NCI-H1436 (cell line): ENCODE results near the gene CCDC71.

Experiments
- DNase-seq: peaks from one replicate; lab custom pipeline; 2025; lab: John Stamatoyannopoulos, UW

CCDC71 gene

DNA sequence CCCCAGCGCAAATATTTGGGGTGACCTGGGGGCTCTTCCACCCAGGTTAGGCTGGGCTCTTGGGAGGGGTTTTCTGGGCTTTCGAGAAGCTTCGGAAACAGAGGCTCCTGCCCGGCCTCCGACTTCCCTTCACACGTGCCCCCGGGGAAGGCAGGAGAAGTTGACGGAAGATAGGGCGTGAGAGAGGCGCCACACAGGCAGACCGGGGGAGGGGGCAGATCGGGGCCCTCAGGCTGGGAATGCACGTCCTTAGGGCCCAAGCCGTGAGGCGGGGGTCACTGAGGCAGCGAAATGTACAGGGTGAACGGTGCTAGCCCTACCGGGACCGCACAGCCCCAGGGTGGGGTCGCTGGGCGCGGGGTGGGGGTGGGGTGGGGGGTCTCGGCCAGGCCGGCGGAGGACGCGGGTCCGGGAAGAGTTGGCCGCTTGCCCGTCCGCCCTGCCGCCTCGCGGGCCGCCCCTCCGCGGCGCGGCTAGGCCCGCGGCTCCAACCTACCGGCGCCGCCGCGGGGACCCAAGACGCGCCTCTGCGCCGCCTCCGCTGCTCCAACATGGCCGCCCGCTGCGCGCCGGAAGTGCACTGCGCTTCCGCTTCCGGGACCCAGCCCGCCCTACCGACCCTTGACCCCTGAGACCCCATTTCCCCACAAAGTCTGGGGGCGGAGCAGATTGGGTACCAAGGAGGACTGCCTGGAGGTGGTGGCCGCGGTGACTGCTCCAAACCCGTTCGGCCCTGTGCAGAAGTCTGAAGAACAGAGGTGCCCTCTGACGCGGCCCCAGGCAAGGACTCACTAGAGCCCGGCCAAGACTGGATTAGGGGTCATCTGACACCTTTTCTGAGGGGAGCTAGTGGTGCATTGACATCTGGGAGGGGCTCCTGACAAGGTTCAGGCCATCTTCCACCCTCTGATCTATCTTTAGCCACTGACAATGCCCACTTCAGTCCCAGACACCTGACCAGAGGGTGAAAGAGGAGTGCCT, at the start of gene CCDC71:
Gene CCDC71 (minus strand): TSS at position 561 of the 981 bp plus-strand sequence. CDS start 2,123 bp downstream, outside the sequence.
- peak; percentile 30 for DNase-seq

DNA sequence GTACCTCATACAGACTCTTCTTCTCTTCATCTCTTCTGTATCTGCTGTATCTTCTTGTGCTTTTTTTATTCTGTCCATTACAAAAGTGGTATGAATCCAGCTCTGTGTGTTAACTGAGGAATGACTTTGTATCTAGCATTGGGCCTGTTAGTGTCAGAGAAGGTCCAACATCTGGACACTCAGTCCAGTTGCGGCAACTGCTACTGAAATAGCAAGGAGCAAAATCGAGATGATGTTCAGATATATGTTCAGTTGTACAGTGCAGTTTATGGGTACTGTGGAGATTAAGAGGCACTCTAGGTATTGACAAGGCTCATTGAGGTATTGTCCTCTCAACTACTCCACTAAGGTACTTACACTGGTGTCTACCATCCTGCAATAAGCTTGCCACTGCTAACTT, 47.9 kb upstream of the CCDC71 start:
- no peak for DNase-seq

DNA sequence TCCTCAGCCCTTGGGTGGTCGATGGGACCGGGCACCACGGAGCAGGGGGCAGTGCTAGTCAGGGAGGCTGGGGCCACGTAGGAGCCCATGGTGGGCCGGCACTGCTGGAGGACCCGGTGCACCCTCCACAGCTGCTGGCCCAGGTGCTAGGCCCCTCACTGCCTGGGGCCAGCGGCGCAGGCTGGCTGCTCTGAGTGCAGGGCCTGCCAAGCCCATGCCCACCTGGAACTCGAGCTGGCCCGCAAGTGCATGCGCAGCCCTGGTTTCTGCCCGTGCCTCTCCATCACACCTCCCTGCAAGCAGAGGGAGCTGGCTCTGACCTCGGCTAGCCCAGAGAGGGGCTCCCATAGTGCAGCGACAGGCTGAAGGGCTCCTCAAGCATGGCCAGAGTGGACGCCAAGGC, 47.4 kb upstream of the CCDC71 start:
- no peak for DNase-seq

DNA sequence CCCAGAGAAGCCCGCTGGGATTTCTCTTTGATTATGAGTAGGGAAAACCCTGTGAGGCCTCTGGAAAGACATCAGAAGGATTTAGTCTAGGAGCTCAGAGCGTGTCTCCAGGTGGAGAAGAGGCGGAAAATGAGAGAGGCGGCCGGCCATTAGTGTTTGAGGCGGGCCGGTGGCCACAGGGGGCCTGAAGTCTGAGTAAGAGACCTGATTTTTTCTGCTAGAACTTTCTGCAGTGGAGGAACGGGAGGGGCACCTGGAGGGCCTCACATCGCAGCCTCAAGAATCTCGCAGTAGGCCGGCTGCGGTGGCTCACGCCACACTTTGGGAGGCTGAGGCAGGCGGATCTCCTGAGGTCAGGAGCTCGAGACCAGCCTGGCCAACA, 33.8 kb upstream of the CCDC71 start:
- DNase-seq = no peak

DNA sequence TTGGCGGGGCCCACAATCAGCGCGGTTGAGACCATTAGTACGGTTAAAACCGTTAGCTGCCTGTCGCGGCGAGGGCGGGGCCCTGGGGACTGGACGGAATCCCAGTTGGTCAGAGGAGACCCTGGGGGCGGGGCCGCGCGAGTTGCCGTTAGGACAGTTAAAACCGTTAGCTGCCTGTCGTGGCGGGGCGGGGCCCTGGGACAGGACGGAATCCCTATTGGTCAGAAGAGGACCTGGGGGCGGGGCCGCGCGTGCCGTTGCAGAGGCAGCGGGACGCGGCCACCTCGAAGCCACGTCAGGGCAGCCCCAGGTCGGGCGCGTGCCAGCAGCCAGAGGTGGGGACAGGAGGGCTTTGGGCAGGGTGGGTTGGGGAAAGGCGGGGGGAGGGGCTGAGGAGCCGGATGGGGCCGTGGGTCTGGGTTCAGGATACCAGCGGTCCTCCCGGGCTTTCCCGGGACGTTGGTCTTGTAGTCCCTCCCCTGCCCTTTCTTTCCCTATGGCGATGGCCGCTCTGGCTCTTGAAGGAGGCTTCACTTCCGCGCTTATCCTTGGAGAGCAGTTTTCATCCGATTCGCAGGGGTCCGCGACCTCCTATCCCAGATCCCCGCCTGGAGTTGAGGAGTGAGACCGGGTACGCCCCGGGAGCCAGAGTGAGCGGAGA, 33.2 kb upstream of the CCDC71 start:
- DNase-seq = no peak

DNA sequence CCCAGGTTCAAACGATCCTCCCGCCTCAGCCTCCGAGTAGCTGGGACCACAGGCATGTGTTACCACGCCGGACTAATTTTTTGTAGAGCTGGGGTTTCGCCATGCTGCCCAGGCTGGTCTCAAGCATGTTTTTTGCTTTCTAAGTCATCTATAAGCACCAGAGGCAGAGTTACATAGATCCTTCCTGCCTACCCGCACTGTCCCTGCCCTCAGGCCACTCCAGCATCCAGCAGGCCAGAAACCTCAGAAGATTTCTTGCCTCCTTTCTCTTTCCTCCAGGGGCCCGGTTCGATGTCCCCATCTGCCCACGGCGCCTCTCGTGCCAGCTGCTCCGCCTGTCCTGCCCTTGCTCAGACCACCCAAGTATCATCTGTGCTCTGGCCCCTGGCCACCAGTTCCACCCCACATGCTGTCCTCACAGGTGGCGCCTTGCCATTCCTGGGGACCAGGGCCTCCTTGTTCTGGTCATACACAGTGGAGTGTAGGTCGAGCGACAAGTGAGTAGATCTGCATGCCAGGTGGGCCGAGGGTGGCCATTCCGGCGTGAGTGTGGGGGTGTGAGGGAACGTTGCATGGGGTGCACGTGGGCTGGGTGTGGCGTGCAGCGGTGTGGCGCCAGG, 32.6 kb upstream of the CCDC71 start:
- DNase-seq = no peak

DNA sequence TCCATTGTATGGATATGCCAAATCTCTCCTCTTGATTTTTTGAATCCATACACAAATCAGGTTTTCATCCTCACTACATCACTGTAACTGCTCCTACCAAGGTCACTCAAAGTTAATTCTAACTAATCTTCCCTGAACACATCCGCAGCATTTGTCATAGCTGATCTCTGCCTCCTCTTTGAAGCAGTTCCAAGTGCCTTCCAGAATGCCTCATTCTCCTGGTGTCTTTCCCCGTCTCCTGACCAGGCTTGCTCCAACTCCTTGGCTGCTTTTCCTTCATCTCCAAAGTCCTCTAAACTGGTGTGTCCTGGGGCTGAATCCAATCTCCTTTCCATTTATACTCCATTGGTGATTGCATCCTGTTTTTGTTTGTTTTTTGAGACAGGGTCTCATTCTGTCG, 32.0 kb upstream of the CCDC71 start:
- DNase-seq = no peak

DNA sequence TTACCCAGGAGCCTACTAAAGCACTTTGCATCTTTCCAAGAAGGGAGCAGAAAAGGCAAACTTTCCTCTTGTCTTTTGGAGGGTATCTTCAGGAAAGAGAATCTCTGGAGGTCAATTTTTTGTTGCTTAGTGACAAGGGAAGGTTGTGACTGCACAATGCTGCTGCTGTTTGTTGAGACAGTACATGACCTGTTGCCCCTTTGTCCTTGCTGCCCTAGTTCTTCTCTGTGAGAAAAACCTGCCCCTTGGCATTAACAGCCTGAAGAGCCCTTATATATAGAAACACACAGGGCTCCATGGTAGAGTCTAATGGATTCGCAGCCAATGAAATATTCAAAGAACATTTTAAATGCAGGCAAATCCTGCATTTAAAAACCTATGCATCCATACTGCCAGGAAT, 25.6 kb upstream of the CCDC71 start:
- DNase-seq = no peak

DNA sequence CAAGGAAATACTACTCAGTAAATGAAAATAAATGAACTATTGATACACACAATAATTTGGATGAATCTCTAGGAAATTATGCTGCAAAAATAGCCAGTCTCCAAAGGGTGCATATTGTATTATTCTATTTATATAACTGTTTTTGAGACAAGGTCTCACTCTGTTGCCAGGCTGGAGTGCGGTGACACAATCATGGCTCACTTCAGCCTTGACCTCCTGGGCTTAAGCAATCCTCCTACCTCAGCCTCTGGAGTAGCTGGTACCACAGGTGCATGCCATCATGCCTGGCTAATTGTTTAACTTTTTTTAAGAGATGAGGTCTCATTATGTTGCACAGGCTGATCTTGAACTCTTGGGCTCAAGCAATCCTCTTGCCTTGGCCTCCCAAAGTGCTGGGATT, 17.7 kb upstream of the CCDC71 start:
- no peak for DNase-seq

DNA sequence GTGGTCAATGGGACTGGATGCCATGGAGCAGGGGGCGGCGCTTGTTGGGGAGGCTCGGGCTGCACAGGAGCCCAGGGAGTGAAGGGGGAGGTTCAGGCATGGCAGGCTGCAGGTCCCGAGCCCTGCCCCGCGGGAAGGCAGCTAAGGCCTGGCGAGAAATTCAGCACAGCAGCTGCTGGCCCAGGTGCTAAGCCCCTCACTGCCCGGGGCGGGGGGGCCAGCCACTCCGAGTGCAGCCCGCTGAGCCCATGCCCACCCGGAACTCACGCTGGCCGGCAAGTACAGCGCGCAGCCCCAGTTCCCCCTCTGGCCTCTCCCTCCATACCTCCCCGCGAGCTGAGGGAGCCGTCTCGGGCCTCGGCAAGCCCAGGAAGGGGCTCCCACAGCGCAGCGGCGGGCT, 16.6 kb upstream of the CCDC71 start:
- no peak for DNase-seq

DNA sequence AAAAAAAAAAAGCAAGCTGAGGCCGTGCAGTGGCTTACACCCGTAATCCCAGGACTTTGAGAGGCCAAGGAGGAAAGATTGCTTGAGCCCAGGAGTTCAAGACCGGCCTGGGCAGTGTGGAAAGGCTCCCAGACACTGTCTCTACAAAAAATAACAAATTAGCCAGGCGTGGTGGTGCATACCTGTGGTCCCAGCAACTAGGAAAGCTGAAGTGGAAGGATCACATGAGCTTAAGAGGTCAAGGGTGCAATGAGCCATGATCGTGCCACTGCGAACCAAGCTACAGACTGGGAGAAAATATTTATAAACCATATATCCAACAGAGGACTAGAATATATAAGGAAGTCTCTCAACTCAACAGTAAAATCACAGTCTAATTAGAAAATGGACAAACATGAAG, 15.2 kb upstream of the CCDC71 start:
- no peak for DNase-seq

DNA sequence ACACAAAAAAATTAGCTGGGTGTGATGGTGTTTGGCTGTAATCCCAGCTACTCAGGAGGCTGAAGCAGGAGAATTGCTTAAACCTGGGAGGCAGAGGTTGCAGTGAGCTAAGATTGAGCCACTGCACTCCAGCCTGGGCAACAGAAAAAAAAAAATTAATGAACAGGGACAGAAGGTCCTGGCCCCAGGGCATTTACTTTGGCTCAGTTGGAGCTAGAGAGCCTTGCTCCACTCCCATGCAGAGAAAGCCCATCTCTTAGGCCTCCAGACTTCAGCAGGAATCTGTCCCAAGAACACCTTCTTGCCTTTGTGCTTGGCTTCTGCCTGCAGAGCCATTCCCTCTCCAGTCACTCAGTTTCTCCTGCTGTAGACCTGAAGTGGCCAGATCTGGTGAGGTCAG, 14.0 kb upstream of the CCDC71 start:
- no peak for DNase-seq

DNA sequence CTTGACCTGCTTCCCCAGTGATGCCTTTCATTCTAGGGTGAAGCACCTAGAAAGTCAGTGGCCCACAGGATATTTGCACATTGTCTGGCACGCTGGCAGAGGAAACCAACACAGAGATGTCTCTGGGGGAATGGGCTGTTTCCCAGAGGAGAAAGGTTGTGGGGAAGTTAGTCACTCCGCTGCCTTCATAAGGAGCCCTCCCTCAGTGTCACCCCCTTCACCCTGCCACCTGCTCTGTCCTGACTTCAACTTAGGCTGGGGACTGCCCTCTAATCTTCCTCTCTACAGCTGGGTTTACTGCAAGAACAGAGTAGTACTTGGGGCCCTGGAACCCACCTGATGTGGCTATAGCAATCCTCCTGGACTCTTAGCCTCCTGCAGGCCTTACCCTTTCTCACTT, 10.9 kb upstream of the CCDC71 start:
- DNase-seq = no peak

DNA sequence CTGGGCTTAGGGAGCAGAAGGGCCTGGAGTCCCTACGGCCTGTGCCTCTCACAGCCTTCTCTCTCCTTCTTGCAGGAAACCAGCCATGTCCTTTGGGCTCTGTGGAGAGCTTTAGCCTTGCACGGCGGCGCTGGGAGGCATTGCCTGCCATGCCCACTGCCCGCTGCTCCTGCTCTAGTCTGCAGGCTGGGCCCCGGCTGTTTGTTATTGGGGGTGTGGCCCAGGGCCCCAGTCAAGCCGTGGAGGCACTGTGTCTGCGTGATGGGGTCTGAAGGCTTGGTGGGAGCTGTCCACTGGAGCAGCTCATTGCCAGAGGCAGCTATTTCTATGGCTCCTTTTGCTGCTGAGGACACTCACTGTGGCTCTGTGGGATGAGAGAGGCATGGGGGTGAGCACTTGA, 9.4 kb upstream of the CCDC71 start:
- DNase-seq = no peak

DNA sequence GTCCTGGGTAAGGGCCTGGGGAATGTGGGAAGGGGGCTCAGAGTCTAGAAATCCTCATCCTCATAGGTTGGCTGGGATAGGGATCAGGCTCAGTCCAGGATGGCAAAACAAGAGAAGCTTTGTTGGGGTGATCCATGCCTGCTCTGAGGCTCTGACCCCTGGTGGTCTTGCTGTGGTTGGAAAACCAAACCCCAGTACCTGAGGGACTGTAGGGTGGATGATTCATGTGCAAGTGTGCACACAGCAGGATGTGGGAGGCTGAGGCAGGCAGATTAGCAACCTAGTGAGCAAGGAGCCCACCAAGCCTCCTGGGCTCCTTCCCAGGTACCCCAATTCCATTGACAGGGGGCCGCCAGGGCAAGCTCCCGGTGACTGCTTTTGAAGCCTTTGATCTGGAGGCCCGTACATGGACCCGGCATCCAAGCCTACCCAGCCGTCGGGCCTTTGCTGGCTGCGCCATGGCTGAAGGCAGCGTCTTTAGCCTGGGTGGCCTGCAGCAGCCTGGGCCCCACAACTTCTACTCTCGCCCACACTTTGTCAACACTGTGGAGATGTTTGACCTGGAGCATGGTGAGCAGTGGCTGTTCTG, 8.4 kb upstream of the CCDC71 start:
- no peak for DNase-seq

DNA sequence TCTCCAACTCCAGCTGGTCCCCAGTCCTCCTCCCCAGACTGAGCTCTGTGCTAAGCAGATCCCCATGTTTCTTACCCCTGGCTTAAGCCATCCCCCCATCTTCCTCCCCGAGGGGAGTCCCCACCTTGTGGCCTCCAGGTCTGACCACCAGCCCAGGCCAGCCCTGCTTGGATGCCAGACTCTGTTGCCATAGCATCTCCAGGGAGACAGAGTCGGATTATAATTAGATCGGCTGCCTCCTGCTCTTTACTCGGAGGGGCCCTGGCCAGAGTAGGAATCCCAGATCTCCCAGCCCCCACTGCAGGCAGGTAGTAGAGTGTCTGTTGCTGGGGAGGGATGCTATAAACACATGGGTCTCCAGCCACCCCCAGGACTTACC, 7.7 kb upstream of the CCDC71 start:
- DNase-seq = no peak

DNA sequence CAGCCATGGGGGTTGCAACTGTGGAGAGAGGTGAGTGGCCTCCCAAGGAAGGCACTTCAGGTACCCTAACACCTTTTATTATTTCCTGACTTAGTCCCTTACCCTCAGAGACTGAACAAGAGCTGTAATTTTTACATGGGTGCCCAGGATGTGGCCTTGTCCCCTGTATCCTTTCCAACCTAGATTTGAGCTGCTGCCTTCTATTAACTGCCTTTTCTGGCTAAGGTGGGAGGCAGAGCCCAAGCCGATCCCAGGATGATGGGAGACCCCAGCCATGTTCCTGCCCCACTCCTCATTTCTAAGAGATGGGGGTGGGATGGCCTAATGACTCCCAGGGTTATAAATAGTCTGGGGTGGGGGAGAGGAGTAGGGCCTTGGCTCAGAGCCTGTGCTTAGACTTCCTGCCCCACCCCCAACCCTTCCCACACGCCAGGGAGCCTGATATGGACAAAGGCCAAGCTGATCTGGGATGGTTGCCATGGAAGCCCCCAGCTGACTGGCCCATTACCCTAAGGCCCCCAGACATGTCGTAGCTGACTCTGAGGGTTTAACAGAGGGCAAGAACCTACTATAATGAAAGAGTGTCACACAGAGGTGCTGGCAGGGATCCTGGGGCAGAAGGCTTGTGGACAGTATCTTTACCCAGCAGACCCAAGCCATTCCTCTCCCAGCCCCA, 7.1 kb upstream of the CCDC71 start:
- no peak for DNase-seq

DNA sequence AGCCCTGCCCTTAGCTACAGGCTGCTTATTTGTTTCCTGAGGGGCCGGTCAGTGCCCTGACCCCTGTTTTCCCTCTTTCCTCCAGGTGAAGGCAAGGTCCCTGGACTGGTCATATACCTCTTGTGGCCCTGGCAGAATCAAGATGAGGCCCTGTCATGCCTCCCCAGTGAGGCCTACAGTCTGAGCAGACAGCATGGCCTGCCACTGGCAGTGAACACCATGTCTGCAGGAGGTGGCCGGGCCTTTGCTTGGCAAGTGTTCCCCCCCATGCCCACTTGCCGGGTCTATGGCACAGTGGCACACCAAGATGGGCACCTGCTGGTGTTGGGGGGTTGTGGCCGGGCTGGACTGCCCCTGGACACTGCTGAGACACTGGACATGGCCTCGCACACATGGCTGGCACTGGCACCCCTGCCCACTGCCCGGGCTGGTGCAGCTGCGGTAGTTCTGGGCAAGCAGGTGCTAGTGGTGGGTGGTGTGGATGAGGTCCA, 6.5 kb upstream of the CCDC71 start:
- no peak for DNase-seq

DNA sequence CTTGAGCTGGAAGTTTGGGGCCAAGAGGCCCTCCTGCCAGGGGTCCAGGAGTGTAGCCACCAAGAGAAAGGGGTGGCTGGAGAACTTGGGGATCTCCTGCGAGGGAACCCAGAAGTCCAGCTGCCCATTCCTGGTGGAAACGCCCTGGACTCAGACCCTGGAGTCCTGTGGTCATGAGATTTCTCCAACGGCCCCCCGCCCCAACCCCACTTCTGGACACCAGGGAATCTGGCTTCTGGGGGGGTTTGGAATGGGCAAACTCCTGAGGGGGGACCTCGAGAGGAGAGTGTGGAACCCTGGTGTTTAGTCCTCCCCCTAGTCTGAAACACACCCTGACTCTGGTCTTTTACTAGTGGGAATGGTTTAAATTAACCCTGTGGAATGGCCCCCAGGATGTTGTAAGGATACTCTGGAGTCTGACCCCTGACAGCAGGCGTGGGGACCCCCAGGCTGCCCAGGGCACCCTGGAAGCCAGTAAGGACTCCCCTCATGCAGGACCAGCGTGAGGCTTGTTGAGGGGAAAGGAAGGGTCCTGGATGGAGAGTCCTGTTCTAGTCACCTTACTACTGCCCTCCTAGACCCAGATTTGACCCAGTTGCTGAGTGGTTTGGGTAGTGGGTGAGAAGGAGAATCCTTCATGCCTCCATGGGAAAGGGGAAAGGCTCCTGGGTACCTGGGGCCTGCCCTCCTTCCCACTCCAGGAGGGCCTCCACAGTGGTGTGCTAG, 5.8 kb upstream of the CCDC71 start:
- no peak for DNase-seq

DNA sequence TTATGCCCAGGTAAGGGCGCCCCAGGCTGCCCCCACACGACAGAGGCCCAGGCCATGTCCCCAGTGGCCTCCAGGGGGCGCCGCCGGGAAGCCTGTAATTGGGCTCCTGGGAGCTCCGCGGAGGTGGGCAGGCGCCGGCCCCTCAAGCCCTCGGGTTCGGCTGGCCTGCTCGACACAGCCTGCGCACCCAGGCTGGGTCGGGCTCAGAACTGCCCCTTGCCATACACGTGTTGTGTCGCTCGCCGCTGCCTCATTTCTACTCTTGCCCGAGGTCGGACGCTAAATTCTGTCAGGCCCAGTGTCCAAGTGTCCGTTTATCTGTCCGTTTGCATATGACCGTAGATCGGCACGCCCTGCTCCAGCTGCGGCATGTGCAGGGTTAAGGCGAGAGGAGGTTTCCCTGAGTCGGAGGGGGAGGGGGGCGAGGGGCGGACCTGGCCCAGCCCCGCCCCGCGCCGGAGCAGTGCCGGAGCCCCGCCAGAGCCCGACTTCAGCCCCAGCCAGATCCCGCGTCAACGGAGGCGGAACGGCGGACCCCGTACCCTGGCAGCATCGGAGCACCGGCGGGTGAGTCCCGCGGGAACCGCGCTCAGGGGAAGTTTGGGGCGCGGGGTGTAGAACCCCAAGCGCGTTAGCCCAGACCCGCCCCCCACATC, 5.1 kb upstream of the CCDC71 start, which contains the start of gene KLHDC8B:
Gene KLHDC8B (plus strand): TSS at position 480 of the 656 bp plus-strand sequence. CDS start 1,172 bp downstream, outside the sequence.
- peak; percentile 56 for DNase-seq

DNA sequence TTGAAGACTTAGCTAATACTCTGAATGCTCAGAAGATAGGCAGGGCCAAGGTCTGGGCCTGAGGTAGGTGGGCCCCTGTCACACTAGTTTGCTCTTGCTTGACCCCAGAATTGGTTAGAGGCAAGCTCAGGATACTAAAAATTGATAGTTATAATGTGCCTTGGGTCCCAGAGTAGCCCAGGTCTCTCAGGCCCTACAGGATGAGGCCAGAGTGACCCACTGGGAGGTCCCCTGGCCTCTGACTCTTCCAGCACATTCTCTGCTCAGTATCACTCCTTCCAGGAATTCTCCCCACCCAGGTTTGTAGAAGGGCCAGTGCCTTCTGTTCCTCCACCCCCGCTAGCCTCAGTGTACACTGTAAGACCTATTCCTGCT, 4.6 kb upstream of the CCDC71 start:
- no peak for DNase-seq
